WI38 (cell line): Measurements from ENCODE around the gene ECPAS.

Source experiments
- H3K4me3 ChIP-seq: 2 replicates; pipeline ENCODE4 v1.5.1; 2011; ENCODE audit warnings: low read depth, mild to moderate bottlenecking, control low read depth, low read length
- CTCF ChIP-seq: IDR thresholded peaks from 2 replicates; pipeline ENCODE4 v1.5.1; 2012; ENCODE audit warnings: low read depth, mild to moderate bottlenecking, control low read depth, low read length

ECPAS gene

GRCh38 chr9:111483439-111483857, 735 bp downstream of the ECPAS start:
- H3K4me3 ChIP-seq: peak overlapping the region; percentile 87
- TF ChIP-seq CTCF: no peak

GRCh38 chr9:111482694-111483438, 1.3 kb downstream of the ECPAS start:
- no peak for TF ChIP-seq CTCF
- peak overlapping the region; percentile 87 for H3K4me3 ChIP-seq

GRCh38 chr9:111481885-111482636, 2.1 kb downstream of the ECPAS start:
- peak overlapping the region; percentile 87 for H3K4me3 ChIP-seq
- no peak for TF ChIP-seq CTCF

GRCh38 chr9:111477677-111478076, 6.5 kb downstream of the ECPAS start:
- TF ChIP-seq CTCF: no peak
- no peak overlapping the region for H3K4me3 ChIP-seq

- no peak overlapping the region for H3K4me3 ChIP-seq
- no peak for TF ChIP-seq CTCF
Measured at GRCh38 chr9:111475195-111475594, 9.0 kb downstream of the ECPAS start.

- no peak overlapping the region for H3K4me3 ChIP-seq
- no peak for TF ChIP-seq CTCF
Measured at GRCh38 chr9:111474385-111474784, 9.8 kb downstream of the ECPAS start.

- no peak for TF ChIP-seq CTCF
- H3K4me3 ChIP-seq: no peak overlapping the region
Measured at GRCh38 chr9:111467778-111468367, 16.3 kb downstream of the ECPAS start.
